ENCODE results near the gene FAM229A. TPM values are rescaled to one million over a fixed set of nuclear protein-coding genes. Genes with fewer than 3 reads are reported as not detected.

Gene FAM229A
- total and polyA plus RNA-seq, 10 donors: 10.5 to 27.6 (median 14.0) TPM

DNA sequence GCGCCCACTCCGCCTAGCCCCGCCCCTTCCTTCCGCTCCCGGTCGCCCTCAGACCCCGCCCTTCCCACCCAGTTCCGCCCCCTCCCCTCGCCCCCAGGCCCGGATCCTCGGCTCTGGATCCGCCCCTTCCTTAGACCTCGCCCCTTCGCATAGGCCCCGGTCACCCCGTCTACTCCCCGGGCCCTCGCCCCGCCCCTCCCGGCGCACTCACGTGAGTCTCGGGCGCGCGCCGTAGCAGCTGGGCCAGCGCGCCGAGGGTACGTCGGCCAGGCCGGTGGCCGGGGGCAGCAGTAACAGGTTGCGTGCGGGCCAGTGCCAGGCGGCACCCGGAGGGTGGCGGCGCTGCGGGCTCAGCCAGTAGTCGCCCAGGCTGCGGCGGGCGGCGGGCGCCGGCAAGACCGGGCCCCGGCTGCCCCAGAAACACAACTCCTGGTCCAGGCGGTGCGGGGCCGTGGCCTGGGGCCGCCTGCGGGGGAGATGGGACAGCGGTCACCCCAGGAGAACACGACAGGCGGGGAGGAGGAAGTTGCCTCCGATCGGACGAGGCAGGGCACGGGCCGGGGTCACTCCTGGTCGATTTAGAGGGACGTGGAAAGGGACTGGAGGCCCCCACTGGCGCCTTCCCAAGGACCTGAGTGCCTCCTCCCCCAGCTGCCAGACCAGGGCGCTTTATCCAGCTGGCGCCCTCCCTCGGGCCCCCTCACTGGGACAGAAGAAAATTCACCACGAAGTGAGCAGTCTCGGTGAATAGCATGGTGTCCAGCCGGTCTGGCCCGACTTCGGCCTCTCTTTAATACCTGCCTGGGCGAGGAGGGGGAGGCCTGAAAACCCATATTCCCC is 10.7 kb downstream of the FAM229A start:
- intact Hi-C loops (cut with DNase I; ENCODE audit: low total_unique reads): no loop called here
- peak overlapping the region; percentile 87 to 96 (median 94) for H3K27ac ChIP-seq

DNA sequence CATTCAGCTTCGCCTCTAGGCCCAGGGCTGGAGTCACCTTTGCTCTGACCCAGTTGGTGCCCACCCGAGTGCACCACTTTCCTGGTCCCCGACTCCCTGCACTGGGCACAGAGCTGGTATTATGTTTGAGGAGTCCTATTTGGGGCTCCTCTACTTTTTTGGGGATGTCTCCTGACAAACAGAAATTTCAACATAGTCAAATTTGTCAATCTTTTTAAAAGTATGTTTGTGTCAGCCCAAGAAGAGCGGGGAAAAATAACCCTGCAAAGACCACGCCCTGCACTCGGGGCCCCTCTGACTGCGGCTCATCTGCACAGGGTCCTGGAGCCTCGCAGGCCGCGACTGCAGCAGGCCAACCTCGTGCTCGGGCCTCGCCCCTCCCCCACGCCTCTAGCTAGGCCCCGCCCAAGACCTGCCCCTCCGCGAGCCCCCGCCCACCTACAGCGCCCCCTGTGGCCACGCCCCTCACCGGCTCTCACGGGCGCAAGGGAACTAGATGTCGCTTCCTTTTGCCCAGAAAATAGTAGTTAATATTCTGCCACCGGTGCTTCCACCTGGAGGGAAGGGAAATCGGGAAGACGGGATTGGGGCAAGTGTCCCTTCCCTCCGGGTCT is 11.4 kb downstream of the FAM229A start:
- WGBS, 5 donors: 19 to 33% (median 21%) methylated on average over 15 to 28 of the region's 28 CpGs
- Histone ChIP-seq H3K36me3 (no peaks in the 10 kb centered on the region), H3K4me1 (peaks cover 41 to 99% (median 76%) of the 10 kb centered on the region in 6 donors), H3K27ac (peak overlapping the region; percentile 87 to 96 (median 94)), H3K27me3 (replicated peaks in 1 of 7) (no peaks in the 10 kb centered on the region), H3K9me3 (no peaks in the 10 kb centered on the region), H3K4me3 (peak overlapping the region; percentile 21 to 85 (median 50))
- peak; percentile 93 for DNase-seq
- intact Hi-C loops (cut with DNase I; ENCODE audit: low total_unique reads): no loop called here
- TF ChIP-seq, protein P1, sequence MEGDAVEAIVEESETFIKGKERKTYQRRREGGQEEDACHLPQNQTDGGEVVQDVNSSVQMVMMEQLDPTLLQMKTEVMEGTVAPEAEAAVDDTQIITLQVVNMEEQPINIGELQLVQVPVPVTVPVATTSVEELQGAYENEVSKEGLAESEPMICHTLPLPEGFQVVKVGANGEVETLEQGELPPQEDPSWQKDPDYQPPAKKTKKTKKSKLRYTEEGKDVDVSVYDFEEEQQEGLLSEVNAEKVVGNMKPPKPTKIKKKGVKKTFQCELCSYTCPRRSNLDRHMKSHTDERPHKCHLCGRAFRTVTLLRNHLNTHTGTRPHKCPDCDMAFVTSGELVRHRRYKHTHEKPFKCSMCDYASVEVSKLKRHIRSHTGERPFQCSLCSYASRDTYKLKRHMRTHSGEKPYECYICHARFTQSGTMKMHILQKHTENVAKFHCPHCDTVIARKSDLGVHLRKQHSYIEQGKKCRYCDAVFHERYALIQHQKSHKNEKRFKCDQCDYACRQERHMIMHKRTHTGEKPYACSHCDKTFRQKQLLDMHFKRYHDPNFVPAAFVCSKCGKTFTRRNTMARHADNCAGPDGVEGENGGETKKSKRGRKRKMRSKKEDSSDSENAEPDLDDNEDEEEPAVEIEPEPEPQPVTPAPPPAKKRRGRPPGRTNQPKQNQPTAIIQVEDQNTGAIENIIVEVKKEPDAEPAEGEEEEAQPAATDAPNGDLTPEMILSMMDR (IDR thresholded peaks at IDR 0.05 in 8 of 11, conservative IDR thresholded peaks at IDR 0.05 in 3 of 11): peak; percentile 33 to 89 (median 70)
- TF ChIP-seq POLR2A (IDR thresholded peaks at IDR 0.05): no peak
- peak in 1 of 3 donors; percentile 80 for TF ChIP-seq POLR2AphosphoS5 (IDR thresholded peaks at IDR 0.05)

More for the DNA sequence above, 10.7 kb downstream of the FAM229A start:
- 3 to 30% (median 4%) methylated on average over 9 to 75 of the region's 75 CpGs for WGBS, 5 donors
- H3K27me3 ChIP-seq (replicated peaks in 1 of 7): no peaks in the 10 kb centered on the region
- H3K36me3 ChIP-seq: no peaks in the 10 kb centered on the region
- peak overlapping the region; percentile 47 to 85 (median 54) for H3K4me3 ChIP-seq
- peak; percentile 99 for DNase-seq
- H3K9me3 ChIP-seq: no peaks in the 10 kb centered on the region
- peaks cover 41 to 91% (median 70%) of the 10 kb centered on the region in 6 donors for H3K4me1 ChIP-seq
- TF ChIP-seq, protein P1 (IDR thresholded peaks at IDR 0.05 in 8 of 11, conservative IDR thresholded peaks at IDR 0.05 in 3 of 11): no peak
- TF ChIP-seq POLR2AphosphoS5 (IDR thresholded peaks at IDR 0.05) (peak; percentile 91 to 96 (median 94)), POLR2A (IDR thresholded peaks at IDR 0.05) (peak in 2 of 3 donors; percentile 50 to 82)

DNA sequence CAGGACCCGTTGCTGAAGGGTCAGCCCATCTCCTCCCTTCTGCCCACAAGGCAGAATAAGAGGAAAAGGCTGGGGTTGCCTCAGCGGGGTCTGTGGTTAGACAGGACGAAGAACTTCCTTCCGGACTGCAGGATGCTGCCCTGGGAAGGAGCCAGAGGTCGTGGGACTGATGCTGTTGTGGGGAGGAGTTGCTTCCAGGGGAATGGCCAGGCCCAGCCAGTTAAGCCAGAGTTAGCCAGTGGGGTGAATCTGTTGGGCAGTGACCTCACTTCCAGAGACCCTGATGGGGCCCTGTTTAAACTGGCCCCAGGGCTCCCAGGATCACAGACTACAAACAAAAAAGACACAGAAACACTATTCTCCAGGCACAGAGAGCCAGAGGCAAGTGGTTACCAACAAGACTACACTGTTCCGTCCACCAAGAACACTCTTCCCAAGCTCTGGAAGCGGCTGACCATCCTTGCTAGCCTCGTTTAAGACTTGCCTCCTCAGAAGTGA is 13.0 kb downstream of the FAM229A start:
- 26 to 35% (median 30%) methylated on average over 5 to 8 of the region's 8 CpGs for WGBS, 5 donors
- Histone ChIP-seq H3K36me3 (no peaks in the 10 kb centered on the region), H3K4me3 (no peak overlapping the region), H3K27ac (peak overlapping the region; percentile 55 to 96 (median 81)), H3K27me3 (replicated peaks in 1 of 7) (no peaks in the 10 kb centered on the region), H3K9me3 (no peaks in the 10 kb centered on the region), H3K4me1 (peaks cover 41 to 97% (median 84%) of the 10 kb centered on the region in 6 donors)
- DNase-seq: peak; percentile 86
- intact Hi-C loops (cut with DNase I; ENCODE audit: low total_unique reads): no loop called here
- TF ChIP-seq POLR2AphosphoS5 (IDR thresholded peaks at IDR 0.05) (peak in 2 of 3 donors; percentile 71 to 76), POLR2A (IDR thresholded peaks at IDR 0.05) (no peak)
- TF ChIP-seq, protein P1 (IDR thresholded peaks at IDR 0.05 in 8 of 11, conservative IDR thresholded peaks at IDR 0.05 in 3 of 11): no peak

All from spleen (tissue), 11 donors.